ENCODE results near the gene WNT5B.

GRCh38 chr12:1660304-1661187, 31.5 kb downstream of the WNT5B start:
- TF ChIP-seq EZH2phosphoT487 (IDR thresholded peaks at IDR 0.05; ENCODE audit: low read depth) (no peak), CTCF (IDR thresholded peaks at IDR 0.05; ENCODE audit: low read depth, low read length) (no peak)

All from OCI-LY3 (cell line).